BJ (cell line): ENCODE results near the gene UPF1. TPM values are rescaled to one million over a fixed set of nuclear protein-coding genes. Genes with fewer than 3 reads are reported as not detected.

ENCODE experiments used
- CTCF ChIA-PET: fragments of 350-600 bp; formaldehyde crosslinking; extraction: SDS; loops from one replicate; lab custom pipeline; 2021; ENCODE audit warnings: antibody characterized with exemption, inconsistent platforms; lab: Yijun Ruan, JAX
- POLR2A ChIA-PET: fragments of 300-600 bp; sonication (Branson Sonifier 250); formaldehyde crosslinking; extraction: SDS; loops from one replicate; lab custom pipeline; 2021; ENCODE audit warnings: antibody characterized with exemption; lab: Charles Lee
- DNase-seq: peaks from one replicate; pipeline ENCODE4 v3.0.0-alpha.2; 2011; ENCODE audit warnings: low read depth
- H3K27me3 ChIP-seq: 2 replicates; pipeline ENCODE4 v1.6.0; 2011; ENCODE audit warnings: low read length; ENCODE audit not compliant: control insufficient read depth, insufficient read depth
- H3K36me3 ChIP-seq: 2 replicates; pipeline ENCODE4 v1.5.1; 2011; ENCODE audit warnings: low read length; ENCODE audit not compliant: control insufficient read depth, insufficient read depth
- H3K4me3 ChIP-seq: 2 replicates; pipeline ENCODE4 v1.5.1; 2011; ENCODE audit warnings: low read depth, mild to moderate bottlenecking, control low read depth, low read length
- CTCF ChIP-seq: IDR thresholded peaks from 2 replicates; pipeline ENCODE4 v1.5.1; 2011; ENCODE audit warnings: low read depth, mild to moderate bottlenecking, control low read depth, inconsistent platforms, low read length, moderate library complexity; ENCODE audit not compliant: insufficient read depth
- polyA plus RNA-seq: library from polyadenylated mRNA; depleted of rRNA; stranded (reverse); fragments of >200 nt; gene quantifications from 2 replicates; pipeline ENCODE4 v1.2.3, GENCODE V29; 2011

The UPF1 gene
- polyA plus RNA-seq, 1 experiment: 24.1 TPM

- H3K36me3 ChIP-seq: peaks cover 74% of the 10 kb centered on the region
- H3K27me3 ChIP-seq: no peaks in the 10 kb centered on the region
- TF ChIP-seq CTCF: no peak
- CTCF ChIA-PET: interaction anchor here (7.3 kb wide), 1 partner anchor 12 kb away, joined by 40 read pairs; no protein-coding TSS in a partner anchor
- no peak for DNase-seq
- H3K4me3 ChIP-seq: no peak overlapping the region
- POLR2A ChIA-PET: no interaction called here
These were observed 28.0 kb downstream of the UPF1 start for GRCh38 chr19:18859676-18860301.

GRCh38 chr19:18860302-18860700 is 28.5 kb downstream of the UPF1 start:
- DNase-seq: no peak
- TF ChIP-seq CTCF: no peak
- CTCF ChIA-PET: interaction anchor here (7.3 kb wide), 1 partner anchor 13 kb away, joined by 40 read pairs; no protein-coding TSS in a partner anchor
- Histone ChIP-seq H3K4me3 (no peak overlapping the region), H3K36me3 (peaks cover 72% of the 10 kb centered on the region), H3K27me3 (no peaks in the 10 kb centered on the region)
- POLR2A ChIA-PET: no interaction called here

- no peak for DNase-seq
- peaks cover 72% of the 10 kb centered on the region for H3K36me3 ChIP-seq
- H3K27me3 ChIP-seq: no peaks in the 10 kb centered on the region
- TF ChIP-seq CTCF: no peak
- POLR2A ChIA-PET: no interaction called here
- CTCF ChIA-PET: interaction anchor here (7.3 kb wide), 1 partner anchor 13 kb away, joined by 40 read pairs; no protein-coding TSS in a partner anchor
- H3K4me3 ChIP-seq: no peak overlapping the region
These were observed 29.0 kb downstream of the UPF1 start for GRCh38 chr19:18860725-18861124.

GRCh38 chr19:18861235-18861634 is 29.5 kb downstream of the UPF1 start:
- CTCF ChIA-PET: interaction anchor here (7.3 kb wide), 1 partner anchor 14 kb away, joined by 40 read pairs; no protein-coding TSS in a partner anchor
- Histone ChIP-seq H3K36me3 (peaks cover 71% of the 10 kb centered on the region), H3K27me3 (no peaks in the 10 kb centered on the region), H3K4me3 (no peak overlapping the region)
- POLR2A ChIA-PET: no interaction called here
- no peak for DNase-seq
- TF ChIP-seq CTCF: no peak

- Histone ChIP-seq H3K36me3 (peaks cover 67% of the 10 kb centered on the region), H3K27me3 (no peaks in the 10 kb centered on the region), H3K4me3 (no peak overlapping the region)
- POLR2A ChIA-PET: no interaction called here
- CTCF ChIA-PET: interaction anchor here (7.3 kb wide), 1 partner anchor 14 kb away, joined by 40 read pairs; no protein-coding TSS in a partner anchor
- no peak for DNase-seq
- no peak for TF ChIP-seq CTCF
These were observed 30.2 kb downstream of the UPF1 start for GRCh38 chr19:18861917-18862316.
